ENCODE measurements around the gene DNAJA2. TPM values are rescaled to one million over a fixed set of nuclear protein-coding genes. Genes with fewer than 3 reads are reported as not detected.

DNAJA2 gene
- polyA plus RNA-seq, 1 donor from 2014 or later = 99.5 TPM

DNA sequence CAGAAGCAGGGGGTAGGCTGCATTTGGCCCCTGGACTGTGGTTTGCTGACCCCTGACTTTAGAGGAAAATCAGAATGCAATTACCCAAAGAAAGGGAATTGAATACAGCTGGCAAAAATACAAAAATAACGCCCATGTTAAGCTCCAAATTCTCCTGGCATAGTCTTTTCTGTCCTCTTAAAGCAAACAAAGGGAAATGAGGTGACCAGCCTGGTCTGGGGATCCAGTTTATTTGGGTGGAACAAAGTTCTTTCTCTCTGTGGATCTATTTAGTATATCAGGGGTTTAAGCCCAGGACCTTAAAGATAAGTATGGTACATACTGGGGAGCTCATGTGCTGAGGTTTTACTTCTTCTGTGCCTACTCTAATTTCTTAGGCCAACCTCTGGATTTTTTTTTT lies 23.5 kb downstream of the DNAJA2 start:
- Histone ChIP-seq H3K4me3 (ENCODE audit: low read length) (no peak overlapping the region), H3K27ac (ENCODE audit: low read length) (no peak overlapping the region), H3K36me3 (ENCODE audit: insufficient read depth, low read length) (no peaks in the 10 kb centered on the region), H2AFZ (ENCODE audit: low read depth, low read length) (no peak overlapping the region), H3K9me3 (ENCODE audit: low read length) (no peaks in the 10 kb centered on the region), H3K4me2 (ENCODE audit: low read length) (no peak overlapping the region), H3K9ac (ENCODE audit: low read length) (no peak overlapping the region), H3K9me2 (ENCODE audit: insufficient read depth, low read length) (no peaks in the 10 kb centered on the region), H3K79me2 (replicated peaks; ENCODE audit: insufficient read depth, low read length) (no peaks in the 10 kb centered on the region), H3K27me3 (ENCODE audit: insufficient read depth, low read depth, low read length) (no peaks in the 10 kb centered on the region), H4K20me1 (ENCODE audit: insufficient read depth) (no peaks in the 10 kb centered on the region), H3F3A (ENCODE audit: insufficient read depth, low read length, poor library complexity, severe bottlenecking) (no peaks in the 10 kb centered on the region)
- TF ChIP-seq POLR2AphosphoS5 (IDR thresholded peaks at IDR 0.05) = no peak
- TF ChIP-seq, protein P1, sequence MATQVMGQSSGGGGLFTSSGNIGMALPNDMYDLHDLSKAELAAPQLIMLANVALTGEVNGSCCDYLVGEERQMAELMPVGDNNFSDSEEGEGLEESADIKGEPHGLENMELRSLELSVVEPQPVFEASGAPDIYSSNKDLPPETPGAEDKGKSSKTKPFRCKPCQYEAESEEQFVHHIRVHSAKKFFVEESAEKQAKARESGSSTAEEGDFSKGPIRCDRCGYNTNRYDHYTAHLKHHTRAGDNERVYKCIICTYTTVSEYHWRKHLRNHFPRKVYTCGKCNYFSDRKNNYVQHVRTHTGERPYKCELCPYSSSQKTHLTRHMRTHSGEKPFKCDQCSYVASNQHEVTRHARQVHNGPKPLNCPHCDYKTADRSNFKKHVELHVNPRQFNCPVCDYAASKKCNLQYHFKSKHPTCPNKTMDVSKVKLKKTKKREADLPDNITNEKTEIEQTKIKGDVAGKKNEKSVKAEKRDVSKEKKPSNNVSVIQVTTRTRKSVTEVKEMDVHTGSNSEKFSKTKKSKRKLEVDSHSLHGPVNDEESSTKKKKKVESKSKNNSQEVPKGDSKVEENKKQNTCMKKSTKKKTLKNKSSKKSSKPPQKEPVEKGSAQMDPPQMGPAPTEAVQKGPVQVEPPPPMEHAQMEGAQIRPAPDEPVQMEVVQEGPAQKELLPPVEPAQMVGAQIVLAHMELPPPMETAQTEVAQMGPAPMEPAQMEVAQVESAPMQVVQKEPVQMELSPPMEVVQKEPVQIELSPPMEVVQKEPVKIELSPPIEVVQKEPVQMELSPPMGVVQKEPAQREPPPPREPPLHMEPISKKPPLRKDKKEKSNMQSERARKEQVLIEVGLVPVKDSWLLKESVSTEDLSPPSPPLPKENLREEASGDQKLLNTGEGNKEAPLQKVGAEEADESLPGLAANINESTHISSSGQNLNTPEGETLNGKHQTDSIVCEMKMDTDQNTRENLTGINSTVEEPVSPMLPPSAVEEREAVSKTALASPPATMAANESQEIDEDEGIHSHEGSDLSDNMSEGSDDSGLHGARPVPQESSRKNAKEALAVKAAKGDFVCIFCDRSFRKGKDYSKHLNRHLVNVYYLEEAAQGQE (IDR thresholded peaks at IDR 0.05; ENCODE audit: borderline replicate concordance) = no peak

DNA sequence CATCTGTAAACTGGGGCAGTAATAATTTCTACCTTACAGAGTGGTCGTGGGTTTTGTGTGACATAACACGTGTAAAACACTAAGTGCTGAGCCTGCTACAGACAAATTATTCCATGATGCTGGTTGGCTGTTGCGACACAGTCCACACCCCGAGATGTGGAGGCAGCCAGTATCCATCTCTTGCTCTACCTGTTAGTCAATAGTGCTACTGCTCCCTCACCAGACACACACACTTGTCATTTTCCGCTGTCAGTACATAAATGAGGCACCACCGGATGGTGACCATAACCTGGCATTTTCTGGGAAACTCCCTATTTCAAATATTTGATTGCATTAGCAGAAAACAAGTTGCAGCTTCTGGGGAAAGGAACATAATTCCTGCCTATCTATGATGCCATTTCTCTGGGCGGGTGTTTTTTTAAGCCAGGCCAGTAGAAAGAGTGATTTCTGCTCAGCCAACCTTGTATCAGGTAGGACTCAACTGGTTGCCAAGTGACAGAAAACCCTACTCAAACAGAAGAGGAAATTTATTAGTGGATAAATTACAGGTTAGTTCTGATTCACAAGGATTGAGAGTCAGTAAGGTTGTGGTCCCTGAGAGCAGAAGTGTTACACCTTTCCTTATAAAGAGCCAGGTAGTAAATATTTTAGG lies 24.1 kb downstream of the DNAJA2 start:
- no peak overlapping the region for H3K27ac ChIP-seq (ENCODE audit: low read length)
- H3K36me3 ChIP-seq (ENCODE audit: insufficient read depth, low read length) = no peaks in the 10 kb centered on the region
- H3K9me3 ChIP-seq (ENCODE audit: low read length) = no peaks in the 10 kb centered on the region
- H3K9me2 ChIP-seq (ENCODE audit: insufficient read depth, low read length) = no peaks in the 10 kb centered on the region
- no peak overlapping the region for H3K4me2 ChIP-seq (ENCODE audit: low read length)
- no peaks in the 10 kb centered on the region for H3F3A ChIP-seq (ENCODE audit: insufficient read depth, low read length, poor library complexity, severe bottlenecking)
- H3K9ac ChIP-seq (ENCODE audit: low read length) = no peak overlapping the region
- H3K4me3 ChIP-seq (ENCODE audit: low read length) = no peak overlapping the region
- TF ChIP-seq, protein P2, sequence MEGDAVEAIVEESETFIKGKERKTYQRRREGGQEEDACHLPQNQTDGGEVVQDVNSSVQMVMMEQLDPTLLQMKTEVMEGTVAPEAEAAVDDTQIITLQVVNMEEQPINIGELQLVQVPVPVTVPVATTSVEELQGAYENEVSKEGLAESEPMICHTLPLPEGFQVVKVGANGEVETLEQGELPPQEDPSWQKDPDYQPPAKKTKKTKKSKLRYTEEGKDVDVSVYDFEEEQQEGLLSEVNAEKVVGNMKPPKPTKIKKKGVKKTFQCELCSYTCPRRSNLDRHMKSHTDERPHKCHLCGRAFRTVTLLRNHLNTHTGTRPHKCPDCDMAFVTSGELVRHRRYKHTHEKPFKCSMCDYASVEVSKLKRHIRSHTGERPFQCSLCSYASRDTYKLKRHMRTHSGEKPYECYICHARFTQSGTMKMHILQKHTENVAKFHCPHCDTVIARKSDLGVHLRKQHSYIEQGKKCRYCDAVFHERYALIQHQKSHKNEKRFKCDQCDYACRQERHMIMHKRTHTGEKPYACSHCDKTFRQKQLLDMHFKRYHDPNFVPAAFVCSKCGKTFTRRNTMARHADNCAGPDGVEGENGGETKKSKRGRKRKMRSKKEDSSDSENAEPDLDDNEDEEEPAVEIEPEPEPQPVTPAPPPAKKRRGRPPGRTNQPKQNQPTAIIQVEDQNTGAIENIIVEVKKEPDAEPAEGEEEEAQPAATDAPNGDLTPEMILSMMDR (IDR thresholded peaks at IDR 0.05; ENCODE audit: poor library complexity, severe bottlenecking) = no peak
- TF ChIP-seq, protein P1 (IDR thresholded peaks at IDR 0.05; ENCODE audit: borderline replicate concordance) = no peak
- no peak for TF ChIP-seq POLR2AphosphoS5 (IDR thresholded peaks at IDR 0.05)
- no peak for TF ChIP-seq SMC3 (conservative IDR thresholded peaks at IDR 0.05; ENCODE audit: poor library complexity)
- TF ChIP-seq TAF1 (IDR thresholded peaks at IDR 0.05; ENCODE audit: low read depth) = no peak
- no peak for TF ChIP-seq RAD21 (conservative IDR thresholded peaks at IDR 0.05)
- no peak for TF ChIP-seq EP300 (conservative IDR thresholded peaks at IDR 0.05; ENCODE audit: poor library complexity, severe bottlenecking)
- TF ChIP-seq MXI1 (conservative IDR thresholded peaks at IDR 0.05; ENCODE audit: poor library complexity, severe bottlenecking) = no peak
- TF ChIP-seq EZH2 (IDR thresholded peaks at IDR 0.05; ENCODE audit: borderline replicate concordance, insufficient read depth, low read length, poor library complexity, severe bottlenecking) = no peak
- H3K27me3 ChIP-seq (ENCODE audit: insufficient read depth, low read depth, low read length) = no peaks in the 10 kb centered on the region
- H2AFZ ChIP-seq (ENCODE audit: low read depth, low read length) = no peak overlapping the region
- H4K20me1 ChIP-seq (ENCODE audit: insufficient read depth) = no peaks in the 10 kb centered on the region
- no peaks in the 10 kb centered on the region for H3K79me2 ChIP-seq (replicated peaks; ENCODE audit: insufficient read depth, low read length)
